K562 (cell line): ENCODE measurements around the gene ZDHHC8. TPM values are rescaled to one million over a fixed set of nuclear protein-coding genes. Genes with fewer than 3 reads are reported as not detected.

Source experiments
- VEZF1 ChIP-seq: fragments of 200-800 bp; sonication (Bioruptor generic); IDR thresholded peaks from 2 replicates; pipeline ENCODE4 v1.6.1; 2017; ENCODE audit warnings: missing genetic modification characterization, missing compliant biosample characterization
- polyA plus RNA-seq, 8 experiments: library from polyadenylated mRNA; depleted of rRNA in 4 of 8; stranded (reverse) in 5 of 8; unstranded in 3 of 8; fragments of >200 nt; fragmentation: Nextera tagmentation in 2 of 8; fragmentation: Illumina TruSeq in 1 of 8; extraction: Ambion mirVana in 2 of 8; extraction: Trizol in 1 of 8; gene quantifications; 2 replicates each; pipeline versions ENCODE4 v1.2.1 to v1.2.3, GENCODE V29; 2011 to 2014; ENCODE audit warnings: inconsistent platforms in 1 of 8, missing spikeins in 1 of 8
- total RNA-seq, 7 experiments: library from RNA; depleted of rRNA in 6 of 7; stranded (reverse); fragments of >200 nt in 6 of 7; fragmentation: Illumina TruSeq in 2 of 7; extraction: Trizol in 2 of 7; gene quantifications; 2 replicates each; pipeline versions ENCODE4 v1.2.1 to v1.2.3, GENCODE V29; 2011 to 2021; ENCODE audit warnings: low replicate concordance in 1 of 7
- TF ChIP-seq, protein P1 (sequence below): fragments of 250-450 bp; sonication (Bioruptor Pico); IDR thresholded peaks from 2 replicates; pipeline ENCODE4 v1.4.0; 2020; ENCODE audit warnings: borderline replicate concordance
- TF ChIP-seq, protein P2 (sequence below): fragments of 450-650 bp; IDR thresholded peaks from 2 replicates; pipeline ENCODE4 v1.6.1; 2016; ENCODE audit warnings: low read depth, mild to moderate bottlenecking, moderate library complexity
- TF ChIP-seq, protein P3 (sequence below): sonication (generic); formaldehyde crosslinking; IDR thresholded peaks from 2 replicates; pipeline ENCODE4 v1.8.0; 2022; ENCODE audit warnings: mild to moderate bottlenecking, missing genetic modification reagents

The ZDHHC8 gene
- total and polyA plus RNA-seq, 9 of the 15 experiments (the other 6 are each of a cell fraction or from before 2014, with no cell fraction given) = 0.04 to 109 (median 16.4) TPM

GRCh38 chr22:20178075-20178914 lies 46.7 kb downstream of the ZDHHC8 start (continued):
- TF ChIP-seq, protein P1, sequence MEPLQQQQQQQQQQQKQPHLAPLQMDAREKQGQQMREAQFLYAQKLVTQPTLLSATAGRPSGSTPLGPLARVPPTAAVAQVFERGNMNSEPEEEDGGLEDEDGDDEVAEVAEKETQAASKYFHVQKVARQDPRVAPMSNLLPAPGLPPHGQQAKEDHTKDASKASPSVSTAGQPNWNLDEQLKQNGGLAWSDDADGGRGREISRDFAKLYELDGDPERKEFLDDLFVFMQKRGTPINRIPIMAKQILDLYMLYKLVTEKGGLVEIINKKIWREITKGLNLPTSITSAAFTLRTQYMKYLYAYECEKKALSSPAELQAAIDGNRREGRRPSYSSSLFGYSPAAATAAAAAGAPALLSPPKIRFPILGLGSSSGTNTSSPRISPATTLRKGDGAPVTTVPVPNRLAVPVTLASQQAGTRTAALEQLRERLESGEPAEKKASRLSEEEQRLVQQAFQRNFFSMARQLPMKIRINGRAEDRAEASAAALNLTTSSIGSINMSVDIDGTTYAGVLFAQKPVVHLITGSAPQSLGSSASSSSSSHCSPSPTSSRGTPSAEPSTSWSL = no peak
- TF ChIP-seq VEZF1 (CRISPR knock-in tag) = no peak
- TF ChIP-seq, protein P2, sequence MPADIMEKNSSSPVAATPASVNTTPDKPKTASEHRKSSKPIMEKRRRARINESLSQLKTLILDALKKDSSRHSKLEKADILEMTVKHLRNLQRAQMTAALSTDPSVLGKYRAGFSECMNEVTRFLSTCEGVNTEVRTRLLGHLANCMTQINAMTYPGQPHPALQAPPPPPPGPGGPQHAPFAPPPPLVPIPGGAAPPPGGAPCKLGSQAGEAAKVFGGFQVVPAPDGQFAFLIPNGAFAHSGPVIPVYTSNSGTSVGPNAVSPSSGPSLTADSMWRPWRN = no peak
- TF ChIP-seq, protein P3, sequence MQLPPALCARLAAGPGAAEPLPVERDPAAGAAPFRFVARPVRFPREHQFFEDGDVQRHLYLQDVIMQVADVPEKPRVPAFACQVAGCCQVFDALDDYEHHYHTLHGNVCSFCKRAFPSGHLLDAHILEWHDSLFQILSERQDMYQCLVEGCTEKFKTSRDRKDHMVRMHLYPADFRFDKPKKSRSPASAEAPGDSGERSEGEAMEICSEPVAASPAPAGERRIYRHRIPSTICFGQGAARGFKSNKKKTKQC (CRISPR knock-in tag) = 0 out of 2 replicates have a peak, but pooled peaks have one; percentile 3
